Fibroblast of lung (primary cell): ENCODE measurements around the gene KRTAP12-4. TPM values are rescaled to one million over a fixed set of nuclear protein-coding genes. Genes with fewer than 3 reads are reported as not detected.

Experiments used
- DNase-seq, 2 donors: peaks; one replicate each; pipeline versions ENCODE4 v3.0.0 to v3.0.0-alpha.2; 2010; ENCODE audit warnings: low read depth in 2 of 2
- H2AFZ ChIP-seq: 2 replicates; pipeline ENCODE4 v1.5.1; 2012; ENCODE audit warnings: low read length, control low read depth, inconsistent platforms
- H3K27ac ChIP-seq: 2 replicates; pipeline ENCODE4 v1.5.1; 2011; ENCODE audit warnings: low read length, control low read depth; ENCODE audit not compliant: insufficient read depth
- H3K27me3 ChIP-seq: 2 replicates; pipeline ENCODE4 v1.5.1; 2011; ENCODE audit warnings: mild to moderate bottlenecking, low read length; ENCODE audit not compliant: control insufficient read depth, insufficient read depth
- H3K36me3 ChIP-seq: 2 replicates; pipeline ENCODE4 v1.5.1; 2011; ENCODE audit warnings: low read length; ENCODE audit not compliant: control insufficient read depth, insufficient read depth
- H3K4me1 ChIP-seq: 2 replicates; pipeline ENCODE4 v1.5.1; 2011; ENCODE audit warnings: low read length; ENCODE audit not compliant: control insufficient read depth, insufficient read depth; ENCODE audit errors: extremely low read depth
- H3K4me2 ChIP-seq: 2 replicates; pipeline ENCODE4 v1.5.1; 2011; ENCODE audit warnings: low read length, control low read depth; ENCODE audit not compliant: insufficient read depth; ENCODE audit errors: extremely low read depth
- H3K4me3 ChIP-seq, 4 experiments: fragments of 200-600 bp in 1 of 4; sonication (generic) in 1 of 4; replicated peaks in 1 of 4; 2 replicates each; pipeline ENCODE4 v1.5.1; 2011 to 2016; ENCODE audit warnings: low read length in 4 of 4, low read depth in 3 of 4, mild to moderate bottlenecking in 3 of 4, control low read depth in 2 of 4, inconsistent platforms in 1 of 4, mixed read lengths in 1 of 4; ENCODE audit not compliant: insufficient read depth in 1 of 4; ENCODE audit errors: control extremely low read depth in 1 of 4
- H3K79me2 ChIP-seq: 2 replicates; pipeline ENCODE4 v1.5.1; 2012; ENCODE audit warnings: mild to moderate bottlenecking, low read length, inconsistent platforms; ENCODE audit not compliant: control insufficient read depth, insufficient read depth
- H3K9ac ChIP-seq: 2 replicates; pipeline ENCODE4 v1.5.1; 2011; ENCODE audit warnings: mild to moderate bottlenecking, low read length, control low read depth; ENCODE audit not compliant: insufficient read depth
- H3K9me3 ChIP-seq: 2 replicates; pipeline ENCODE4 v1.5.1; 2012; ENCODE audit warnings: low read depth, low read length; ENCODE audit not compliant: control insufficient read depth, insufficient read depth
- H4K20me1 ChIP-seq: 2 replicates; pipeline ENCODE4 v1.5.1; 2011; ENCODE audit warnings: low read length; ENCODE audit not compliant: control insufficient read depth, insufficient read depth; ENCODE audit errors: extremely low read depth
- EZH2 ChIP-seq: IDR thresholded peaks from 2 replicates; pipeline ENCODE4 v1.5.1; 2012; ENCODE audit warnings: low read length, control low read depth, mild to moderate bottlenecking; ENCODE audit errors: missing control alignments
- polyA plus RNA-seq, 2 donors: library from polyadenylated mRNA; depleted of rRNA in 1 of 2; stranded (reverse) in 1 of 2; unstranded in 1 of 2; fragments of >200 nt; gene quantifications; 2 replicates each; pipeline ENCODE4 v1.2.1, GENCODE V29; 2011 to 2012; ENCODE audit warnings: missing spikeins in 1 of 2
- total RNA-seq: library from RNA; depleted of rRNA; stranded (reverse); fragments of >200 nt; gene quantifications from 2 replicates; pipeline ENCODE4 v1.2.1, GENCODE V29; 2014
- TF ChIP-seq, protein P1 (sequence below), 2 donors: IDR thresholded peaks in 1 of 2; conservative IDR thresholded peaks in 1 of 2; 1 replicate in 1 of 2; 2 replicates in 1 of 2; pipeline ENCODE4 v1.5.1; 2011 to 2012; ENCODE audit warnings: low read length in 2 of 2, control low read depth in 1 of 2, inconsistent platforms in 1 of 2, low read depth in 1 of 2, mild to moderate bottlenecking in 1 of 2

The KRTAP12-4 gene
- total and polyA plus RNA-seq, 2 donors (not counting 1 experiment from before 2014, with no cell fraction given): not detected

DNA sequence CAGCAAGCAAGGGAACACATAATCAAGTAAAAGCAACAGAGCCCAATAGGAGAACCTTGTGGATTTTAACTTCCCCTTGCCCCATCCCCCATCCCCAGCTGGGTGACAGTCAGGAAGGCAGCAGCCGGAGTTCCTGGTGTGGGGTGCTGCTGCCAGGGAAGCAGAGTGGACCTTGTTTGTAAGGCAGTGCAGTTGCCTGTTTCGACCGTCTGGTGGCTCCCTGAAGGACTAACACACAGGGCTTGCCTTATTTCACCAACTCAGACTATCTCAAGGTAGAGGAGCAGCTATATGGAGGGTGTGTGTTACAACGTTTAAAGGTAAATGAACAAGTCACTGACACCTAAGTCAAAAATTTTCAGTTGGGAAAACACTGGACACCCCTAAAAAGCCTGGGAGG is 36.0 kb downstream of the KRTAP12-4 start:
- H3K4me2 ChIP-seq: no peak overlapping the region
- no peaks in the 10 kb centered on the region for H3K79me2 ChIP-seq
- no peak overlapping the region for H2AFZ ChIP-seq
- no peaks in the 10 kb centered on the region for H3K36me3 ChIP-seq
- no peaks in the 10 kb centered on the region for H4K20me1 ChIP-seq
- no peak for TF ChIP-seq EZH2
- TF ChIP-seq, protein P1, sequence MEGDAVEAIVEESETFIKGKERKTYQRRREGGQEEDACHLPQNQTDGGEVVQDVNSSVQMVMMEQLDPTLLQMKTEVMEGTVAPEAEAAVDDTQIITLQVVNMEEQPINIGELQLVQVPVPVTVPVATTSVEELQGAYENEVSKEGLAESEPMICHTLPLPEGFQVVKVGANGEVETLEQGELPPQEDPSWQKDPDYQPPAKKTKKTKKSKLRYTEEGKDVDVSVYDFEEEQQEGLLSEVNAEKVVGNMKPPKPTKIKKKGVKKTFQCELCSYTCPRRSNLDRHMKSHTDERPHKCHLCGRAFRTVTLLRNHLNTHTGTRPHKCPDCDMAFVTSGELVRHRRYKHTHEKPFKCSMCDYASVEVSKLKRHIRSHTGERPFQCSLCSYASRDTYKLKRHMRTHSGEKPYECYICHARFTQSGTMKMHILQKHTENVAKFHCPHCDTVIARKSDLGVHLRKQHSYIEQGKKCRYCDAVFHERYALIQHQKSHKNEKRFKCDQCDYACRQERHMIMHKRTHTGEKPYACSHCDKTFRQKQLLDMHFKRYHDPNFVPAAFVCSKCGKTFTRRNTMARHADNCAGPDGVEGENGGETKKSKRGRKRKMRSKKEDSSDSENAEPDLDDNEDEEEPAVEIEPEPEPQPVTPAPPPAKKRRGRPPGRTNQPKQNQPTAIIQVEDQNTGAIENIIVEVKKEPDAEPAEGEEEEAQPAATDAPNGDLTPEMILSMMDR (conservative IDR thresholded peaks at IDR 0.05 in 1 of 2, IDR thresholded peaks at IDR 0.05 in 1 of 2; ENCODE audit: low read depth in 1 of 2, low read length in 2 of 2): no peak
- no peak overlapping the region for H3K27ac ChIP-seq
- H3K9me3 ChIP-seq: no peaks in the 10 kb centered on the region
- no peak overlapping the region for H3K9ac ChIP-seq
- H3K4me1 ChIP-seq: no peaks in the 10 kb centered on the region
- H3K27me3 ChIP-seq: no peaks in the 10 kb centered on the region
- no peak overlapping the region for H3K4me3 ChIP-seq
- DNase-seq: peak; percentile 1 to 2

DNA sequence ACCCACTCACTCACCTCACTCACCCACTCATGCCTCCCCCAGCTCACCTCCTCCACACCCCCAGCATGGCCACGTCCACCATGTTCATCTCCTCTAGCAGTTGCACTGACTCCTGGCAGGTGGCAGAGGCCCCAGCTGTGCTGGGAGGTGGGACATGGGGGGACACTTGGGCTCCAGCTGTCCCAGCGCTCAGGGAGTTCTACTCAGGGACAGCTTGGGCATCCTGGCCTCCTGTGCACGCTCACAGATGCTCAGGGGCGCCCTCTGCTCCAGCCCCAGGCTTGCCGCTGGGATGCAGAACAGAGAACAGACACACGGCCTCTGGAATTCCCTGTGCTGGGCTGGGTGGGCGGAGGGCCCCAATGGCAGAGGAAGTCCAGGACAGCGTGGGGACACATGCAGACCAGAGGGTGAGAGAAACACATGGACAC is 37.4 kb downstream of the KRTAP12-4 start:
- no peaks in the 10 kb centered on the region for H3K36me3 ChIP-seq
- no peaks in the 10 kb centered on the region for H4K20me1 ChIP-seq
- no peaks in the 10 kb centered on the region for H3K4me1 ChIP-seq
- no peak overlapping the region for H3K9ac ChIP-seq
- no peaks in the 10 kb centered on the region for H3K9me3 ChIP-seq
- DNase-seq: no peak
- no peak overlapping the region for H3K4me2 ChIP-seq
- no peak overlapping the region for H3K27ac ChIP-seq
- H3K4me3 ChIP-seq: no peak overlapping the region
- TF ChIP-seq EZH2: no peak
- TF ChIP-seq, protein P1 (conservative IDR thresholded peaks at IDR 0.05 in 1 of 2, IDR thresholded peaks at IDR 0.05 in 1 of 2; ENCODE audit: low read depth in 1 of 2, low read length in 2 of 2): no peak
- H2AFZ ChIP-seq: no peak overlapping the region
- H3K27me3 ChIP-seq: no peaks in the 10 kb centered on the region
- no peaks in the 10 kb centered on the region for H3K79me2 ChIP-seq

DNA sequence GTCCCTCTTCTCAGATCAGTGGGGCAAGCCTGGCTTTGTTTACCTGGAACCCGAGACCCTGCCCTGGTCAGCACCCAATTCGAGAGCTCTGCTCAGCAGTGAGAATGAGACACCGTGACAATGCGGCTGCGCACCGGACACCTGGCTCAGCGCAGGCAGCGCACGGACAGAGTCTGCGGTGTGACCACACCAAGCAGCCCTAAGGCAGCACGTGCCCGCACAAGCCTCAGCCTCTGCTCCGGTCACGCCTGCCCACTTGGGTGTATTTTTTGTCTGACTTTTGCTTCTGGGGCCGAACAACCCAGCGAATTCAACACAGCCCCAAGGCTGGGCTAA is 37.9 kb downstream of the KRTAP12-4 start:
- Histone ChIP-seq H4K20me1 (no peaks in the 10 kb centered on the region), H3K79me2 (no peaks in the 10 kb centered on the region), H3K27ac (no peak overlapping the region), H3K4me3 (no peak overlapping the region), H3K9ac (no peak overlapping the region), H2AFZ (no peak overlapping the region), H3K4me2 (no peak overlapping the region), H3K4me1 (no peaks in the 10 kb centered on the region), H3K9me3 (no peaks in the 10 kb centered on the region), H3K36me3 (no peaks in the 10 kb centered on the region), H3K27me3 (no peaks in the 10 kb centered on the region)
- TF ChIP-seq, protein P1 (conservative IDR thresholded peaks at IDR 0.05 in 1 of 2, IDR thresholded peaks at IDR 0.05 in 1 of 2; ENCODE audit: low read depth in 1 of 2, low read length in 2 of 2): no peak
- no peak for TF ChIP-seq EZH2
- no peak for DNase-seq
